H1 (cell line): ENCODE measurements around the gene ADGRB3. TPM values are rescaled to one million over a fixed set of nuclear protein-coding genes. Genes with fewer than 3 reads are reported as not detected.

Source experiments
- RFX5 ChIP-seq: IDR thresholded peaks from 2 replicates; pipeline ENCODE4 v1.6.1; 2011; ENCODE audit warnings: low read depth, low read length, improper control_type of control experiment, borderline replicate concordance
- SP2 ChIP-seq: IDR thresholded peaks from 2 replicates; pipeline ENCODE4 v1.6.1; 2012; ENCODE audit warnings: mild to moderate bottlenecking, low read length, inconsistent platforms
- polyA plus RNA-seq, 7 experiments: library from polyadenylated mRNA; depleted of rRNA in 3 of 7; stranded (reverse) in 5 of 7; unstranded in 2 of 7; fragments of >200 nt in 5 of 7; fragments of 200-250 nt in 2 of 7; gene quantifications; 1 replicate in 5 of 7; 2 replicates in 1 of 7; 4 replicates in 1 of 7; pipeline versions ENCODE4 v1.2.1 to v1.2.3, GENCODE V29; 2011 to 2013; ENCODE audit warnings: missing spikeins in 2 of 7, mixed read lengths in 2 of 7
- total RNA-seq: library from RNA; stranded (reverse); fragmentation: NEBNext Ultra II Directional; extraction: Animal tissue kit (Norgen Biotek cat#: 25700); gene quantifications from 2 replicates; pipeline ENCODE4 v1.2.1, GENCODE V29; 2021

ADGRB3 gene
- total and polyA plus RNA-seq, 2 of the 8 experiments (the other 6 are each of a cell fraction or from before 2014, with no cell fraction given): 0.35 to 1.2 TPM

- TF ChIP-seq RFX5: no peak
- TF ChIP-seq SP2: no peak
Measured at GRCh38 chr6:69090132-69090531, 455.1 kb downstream of the ADGRB3 start (continued).
